ENCODE results near the gene IL12RB1. TPM values are rescaled to one million over a fixed set of nuclear protein-coding genes. Genes with fewer than 3 reads are reported as not detected.

The IL12RB1 gene
- total RNA-seq, 1 donor from 2014 or later: not detected

DNA sequence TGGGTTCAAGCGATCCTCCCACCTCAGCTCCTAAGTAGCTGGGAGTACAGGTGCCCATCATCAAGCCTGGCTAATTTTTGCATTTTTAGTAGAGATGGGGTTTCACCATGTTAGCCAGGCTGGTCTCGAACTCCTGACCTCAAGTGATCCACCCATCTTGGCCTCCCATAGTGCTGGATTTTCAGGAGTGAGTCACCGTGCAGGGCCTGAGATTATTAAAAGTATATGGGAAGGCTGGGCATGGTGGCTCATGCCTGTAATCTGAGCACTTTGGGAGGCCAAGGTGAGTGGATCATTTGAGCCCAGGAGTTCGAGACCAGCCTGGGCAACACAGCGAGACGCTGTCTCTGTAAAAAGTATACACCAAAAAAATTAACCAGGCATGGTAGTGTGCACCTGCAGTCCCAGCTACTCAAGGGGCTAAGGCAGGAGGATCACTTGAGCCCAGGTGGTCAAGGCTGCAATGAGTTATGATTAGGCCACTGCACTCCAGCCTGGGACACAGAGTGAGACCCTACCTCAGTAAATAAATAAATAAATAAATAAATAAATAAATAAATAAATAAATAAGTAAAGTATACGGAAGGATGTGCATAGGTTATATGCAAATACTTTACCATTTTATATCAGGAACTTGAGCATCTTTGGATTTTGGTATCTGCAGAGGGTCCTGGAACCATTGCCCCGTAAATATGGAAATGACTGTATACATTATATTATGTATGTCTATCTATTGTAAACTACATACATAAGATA, 854 bp downstream of the IL12RB1 start:
- DNase-seq (ENCODE audit: low spot score): no peak
- Mint-ChIP-seq H3K4me1 (ENCODE audit: low read depth) (peaks cover 11% of the 10 kb centered on the region), H3K27ac (ENCODE audit: unreplicated experiment) (no peak overlapping the region), H3K4me3 (ENCODE audit: unreplicated experiment) (no peak overlapping the region), H3K27me3 (ENCODE audit: low read depth) (peaks cover 5% of the 10 kb centered on the region), H3K36me3 (ENCODE audit: low read depth) (no peaks in the 10 kb centered on the region), H3K9me3 (ENCODE audit: low read depth) (no peaks in the 10 kb centered on the region)
- TF ChIP-seq, protein P1, sequence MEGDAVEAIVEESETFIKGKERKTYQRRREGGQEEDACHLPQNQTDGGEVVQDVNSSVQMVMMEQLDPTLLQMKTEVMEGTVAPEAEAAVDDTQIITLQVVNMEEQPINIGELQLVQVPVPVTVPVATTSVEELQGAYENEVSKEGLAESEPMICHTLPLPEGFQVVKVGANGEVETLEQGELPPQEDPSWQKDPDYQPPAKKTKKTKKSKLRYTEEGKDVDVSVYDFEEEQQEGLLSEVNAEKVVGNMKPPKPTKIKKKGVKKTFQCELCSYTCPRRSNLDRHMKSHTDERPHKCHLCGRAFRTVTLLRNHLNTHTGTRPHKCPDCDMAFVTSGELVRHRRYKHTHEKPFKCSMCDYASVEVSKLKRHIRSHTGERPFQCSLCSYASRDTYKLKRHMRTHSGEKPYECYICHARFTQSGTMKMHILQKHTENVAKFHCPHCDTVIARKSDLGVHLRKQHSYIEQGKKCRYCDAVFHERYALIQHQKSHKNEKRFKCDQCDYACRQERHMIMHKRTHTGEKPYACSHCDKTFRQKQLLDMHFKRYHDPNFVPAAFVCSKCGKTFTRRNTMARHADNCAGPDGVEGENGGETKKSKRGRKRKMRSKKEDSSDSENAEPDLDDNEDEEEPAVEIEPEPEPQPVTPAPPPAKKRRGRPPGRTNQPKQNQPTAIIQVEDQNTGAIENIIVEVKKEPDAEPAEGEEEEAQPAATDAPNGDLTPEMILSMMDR (IDR thresholded peaks at IDR 0.05): no peak

DNA sequence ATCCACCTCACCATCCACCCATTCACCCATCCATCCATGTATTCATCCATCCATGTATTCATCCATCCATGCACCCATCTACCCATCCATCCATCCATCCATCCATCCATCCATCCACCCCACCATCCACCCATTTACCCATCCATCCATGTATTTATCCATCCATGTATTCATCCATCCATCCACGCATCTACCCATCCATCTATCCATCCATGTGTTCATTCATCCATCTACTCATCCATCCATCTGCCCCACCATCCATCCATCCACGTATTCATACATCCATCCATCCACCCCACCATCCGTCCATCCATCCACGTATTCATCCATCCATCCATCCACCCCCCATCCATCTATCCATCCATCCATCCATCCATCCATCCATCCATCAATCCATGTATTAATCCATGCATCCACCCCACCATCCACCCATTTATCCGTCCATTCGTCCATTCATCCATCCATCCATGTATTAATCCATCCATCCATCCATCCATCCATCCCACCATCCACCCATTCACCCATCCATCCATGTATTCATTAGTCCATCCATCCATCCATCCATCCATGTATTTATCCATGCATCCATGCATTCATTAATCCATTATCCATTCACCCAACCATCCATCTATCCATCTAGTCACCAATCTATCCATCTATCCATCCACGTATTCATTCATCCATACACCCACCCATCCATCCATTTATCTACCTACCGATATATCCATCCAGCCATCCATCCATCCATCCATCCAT, 2.6 kb downstream of the IL12RB1 start:
- Mint-ChIP-seq H3K36me3 (ENCODE audit: low read depth) (no peaks in the 10 kb centered on the region), H3K4me3 (ENCODE audit: unreplicated experiment) (no peak overlapping the region), H3K27me3 (ENCODE audit: low read depth) (peaks cover 5% of the 10 kb centered on the region), H3K9me3 (ENCODE audit: low read depth) (no peaks in the 10 kb centered on the region), H3K4me1 (ENCODE audit: low read depth) (peaks cover 5% of the 10 kb centered on the region), H3K27ac (ENCODE audit: unreplicated experiment) (no peak overlapping the region)
- TF ChIP-seq, protein P1 (IDR thresholded peaks at IDR 0.05): no peak
- no peak for DNase-seq (ENCODE audit: low spot score)

DNA sequence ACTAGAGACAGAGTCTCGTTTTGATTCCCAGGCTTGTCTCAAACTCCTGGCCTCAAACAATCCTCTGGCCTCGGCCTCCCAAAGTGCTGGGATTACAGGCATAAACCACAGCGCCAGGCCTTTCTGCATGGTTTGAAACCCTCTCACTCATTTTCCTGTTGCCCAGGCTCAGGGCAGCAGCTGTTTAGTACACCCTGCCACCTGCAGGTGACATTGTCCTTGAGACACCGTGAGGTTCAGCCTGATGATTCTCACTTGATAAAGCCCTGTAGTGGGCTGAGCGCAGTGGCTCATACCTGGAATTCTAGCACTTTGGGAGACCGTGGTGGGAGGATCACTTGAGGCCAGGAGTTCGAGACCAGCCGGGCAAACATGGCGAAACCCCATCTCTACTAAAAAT, 12.5 kb downstream of the IL12RB1 start:
- Mint-ChIP-seq H3K9me3 (ENCODE audit: low read depth) (no peaks in the 10 kb centered on the region), H3K4me1 (ENCODE audit: low read depth) (no peaks in the 10 kb centered on the region), H3K27ac (ENCODE audit: unreplicated experiment) (no peak overlapping the region), H3K4me3 (ENCODE audit: unreplicated experiment) (no peak overlapping the region), H3K27me3 (ENCODE audit: low read depth) (peaks cover 2% of the 10 kb centered on the region), H3K36me3 (ENCODE audit: low read depth) (no peaks in the 10 kb centered on the region)
- TF ChIP-seq, protein P1 (IDR thresholded peaks at IDR 0.05): peak; percentile 18
- DNase-seq (ENCODE audit: low spot score): no peak

DNA sequence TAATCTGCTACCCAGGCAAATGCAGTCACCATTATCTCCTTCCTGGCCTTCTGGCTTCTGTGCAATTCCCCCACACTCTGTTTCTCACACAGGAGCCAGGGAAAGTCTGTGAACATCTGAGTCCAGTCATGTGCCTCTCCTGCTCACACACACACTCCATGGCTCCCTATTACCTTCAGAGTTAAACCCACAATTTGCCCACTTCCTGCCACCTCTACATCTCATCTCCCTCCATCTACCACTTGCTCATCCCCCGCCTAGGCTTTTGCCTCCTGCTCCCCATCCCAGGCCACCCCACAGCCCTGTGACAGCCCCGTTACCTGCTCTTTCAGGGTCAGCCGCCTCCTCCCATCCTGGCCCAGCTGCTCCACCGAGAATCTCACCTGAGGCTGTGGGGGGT, 13.5 kb downstream of the IL12RB1 start:
- peaks cover 3% of the 10 kb centered on the region for H3K27me3 Mint-ChIP-seq (ENCODE audit: low read depth)
- H3K9me3 Mint-ChIP-seq (ENCODE audit: low read depth): no peaks in the 10 kb centered on the region
- no peak overlapping the region for H3K27ac Mint-ChIP-seq (ENCODE audit: unreplicated experiment)
- DNase-seq (ENCODE audit: low spot score): no peak
- no peaks in the 10 kb centered on the region for H3K4me1 Mint-ChIP-seq (ENCODE audit: low read depth)
- TF ChIP-seq, protein P1 (IDR thresholded peaks at IDR 0.05): no peak
- no peaks in the 10 kb centered on the region for H3K36me3 Mint-ChIP-seq (ENCODE audit: low read depth)
- H3K4me3 Mint-ChIP-seq (ENCODE audit: unreplicated experiment): no peak overlapping the region

DNA sequence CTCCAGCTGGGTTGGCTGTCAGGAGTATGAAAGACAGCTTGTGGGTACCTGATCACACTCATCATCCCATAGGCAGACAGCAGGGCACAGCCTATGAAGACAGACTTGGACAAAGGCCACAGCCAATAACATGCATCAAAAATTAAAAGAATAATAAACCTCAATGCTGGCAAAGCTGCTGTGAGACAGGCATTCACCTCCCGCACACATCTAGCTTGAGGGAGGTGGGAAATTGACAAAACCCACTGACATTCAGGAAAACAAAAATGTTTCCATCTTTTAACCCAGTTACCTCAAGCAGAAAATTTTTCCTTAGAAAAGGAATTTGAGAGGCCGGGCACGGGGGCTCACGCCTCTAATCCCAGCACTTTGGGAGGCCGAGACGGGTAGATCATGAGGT, 14.4 kb downstream of the IL12RB1 start:
- Mint-ChIP-seq H3K4me1 (ENCODE audit: low read depth) (no peaks in the 10 kb centered on the region), H3K27ac (ENCODE audit: unreplicated experiment) (no peak overlapping the region), H3K27me3 (ENCODE audit: low read depth) (peaks cover 2% of the 10 kb centered on the region), H3K9me3 (ENCODE audit: low read depth) (no peaks in the 10 kb centered on the region), H3K4me3 (ENCODE audit: unreplicated experiment) (no peak overlapping the region), H3K36me3 (ENCODE audit: low read depth) (no peaks in the 10 kb centered on the region)
- TF ChIP-seq, protein P1 (IDR thresholded peaks at IDR 0.05): no peak
- DNase-seq (ENCODE audit: low spot score): no peak

Data from chondrocyte (in vitro differentiated cells).